Left lung (tissue), 10 donors: Measurements from ENCODE around the gene ZNF776. TPM values are rescaled to one million over a fixed set of nuclear protein-coding genes. Genes with fewer than 3 reads are reported as not detected.

ENCODE experiments used
- ATAC-seq: fragments of 200-7000 bp; cut with Tn5 transposase; one replicate; pipeline ENCODE4 v1.9.1; 2020; ENCODE audit warnings: moderate library complexity
- DNase-seq, 4 donors: peaks; one replicate each; pipeline ENCODE4 v3.0.0-alpha.2; 2013 to 2020
- H3K27ac ChIP-seq, 2 donors: fragments of 200-600 bp; sonication (generic) in 1 of 2; one replicate each; pipeline versions ENCODE4 v1.5.0 to v1.8.0; 2020 to 2021
- H3K27me3 ChIP-seq, 2 donors: fragments of 200-600 bp; sonication (generic) in 1 of 2; one replicate each; pipeline versions ENCODE4 v1.5.0 to v1.8.0; 2020 to 2021
- H3K36me3 ChIP-seq, 2 donors: fragments of 200-600 bp; sonication (generic) in 1 of 2; one replicate each; pipeline versions ENCODE4 v1.5.0 to v1.8.0; 2020 to 2021
- H3K4me1 ChIP-seq, 2 donors: fragments of 200-600 bp; one replicate each; pipeline ENCODE4 v1.8.0; 2021
- H3K4me3 ChIP-seq, 2 donors: fragments of 200-600 bp; sonication (generic) in 1 of 2; one replicate each; pipeline versions ENCODE4 v1.5.0 to v1.8.0; 2020 to 2021; ENCODE audit warnings: mild to moderate bottlenecking in 1 of 2
- H3K9me3 ChIP-seq, 2 donors: fragments of 200-600 bp; sonication (generic) in 1 of 2; one replicate each; pipeline versions ENCODE4 v1.5.0 to v1.8.0; 2020 to 2021
- intact Hi-C, 2 donors: fragments of 100-400 bp; cut with DNase I; formaldehyde crosslinking; loops; one replicate each; pipeline versions ENCODE4 v1.11.2 to v1.14.2; 2022
- polyA plus RNA-seq, 6 donors: library from polyadenylated mRNA; unstranded; fragments of 120-200 nt; gene quantifications; one replicate each; pipeline ENCODE4 v1.2.1, GENCODE V29; 2013; ENCODE audit not compliant: insufficient read length in 6 of 6
- total RNA-seq, 2 donors: library from RNA; stranded (reverse); fragmentation: NEBNext Ultra II Directional; extraction: Animal tissue kit (Norgen Biotek cat#: 25700); gene quantifications; one replicate each; pipeline ENCODE4 v1.2.1, GENCODE V29; 2021
- TF ChIP-seq, protein P1 (sequence below), 2 donors: fragments of 200-600 bp; sonication (generic) in 1 of 2; IDR thresholded peaks; one replicate each; pipeline versions ENCODE4 v1.5.0 to v1.8.0; 2021; ENCODE audit warnings: antibody characterized with exemption in 2 of 2
- donor health status: DM: no; HTN: yes; CAD: no.
- donor health status: DM: no; HTN: no; CAD: no.

Gene ZNF776
- total and polyA plus RNA-seq, 8 donors = 10.2 to 45.8 (median 38.4) TPM

DNA sequence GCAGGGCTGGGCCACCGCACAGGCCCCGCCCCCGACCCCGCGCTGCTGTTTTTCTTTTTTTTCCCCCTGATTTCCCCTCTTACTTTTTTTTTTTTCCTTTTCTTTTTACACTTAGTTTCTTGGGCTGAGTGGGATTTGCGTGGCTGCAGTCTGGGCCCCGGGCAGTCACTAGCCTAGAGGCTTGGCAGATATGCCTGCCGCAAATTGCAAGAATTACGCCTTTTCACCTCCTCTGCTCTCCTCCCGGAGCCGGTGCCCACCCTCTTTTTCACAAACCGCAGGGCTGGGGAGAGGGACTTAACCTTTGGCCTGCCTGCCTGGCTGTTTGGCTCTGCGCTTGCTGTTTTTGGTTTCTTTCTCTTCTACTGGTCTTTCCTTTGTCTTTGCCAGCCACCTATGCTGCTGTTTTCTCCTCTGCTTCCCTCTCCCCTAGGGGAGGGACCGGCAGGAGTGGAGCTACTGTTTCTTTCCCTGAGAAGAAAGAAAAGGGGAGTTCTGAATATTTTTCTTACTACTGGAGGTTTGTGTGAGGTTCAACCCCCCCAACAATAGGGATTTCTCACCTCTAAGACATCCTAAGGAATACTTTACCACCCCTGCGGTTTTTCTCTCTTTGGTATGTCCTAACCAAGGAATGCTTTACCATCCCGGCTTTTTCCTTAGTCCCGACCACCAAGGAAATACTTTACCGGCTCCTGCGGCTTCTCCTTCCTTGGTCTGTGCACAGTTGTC, 57.1 kb downstream of the ZNF776 start:
- Histone ChIP-seq H3K9me3 (no peaks in the 10 kb centered on the region), H3K4me1 (peaks cover 12 to 61% of the 10 kb centered on the region in 2 donors), H3K27me3 (no peaks in the 10 kb centered on the region), H3K27ac (peak overlapping the region; percentile 83 to 87), H3K4me3 (peak overlapping the region; percentile 37 to 45), H3K36me3 (peaks cover 0 to 21% of the 10 kb centered on the region in 2 donors)
- intact Hi-C loops = no loop called here
- ATAC-seq (peak; percentile 62), DNase-seq (peak in 2 of 4 donors; percentile 47 to 61)
- TF ChIP-seq, protein P1, sequence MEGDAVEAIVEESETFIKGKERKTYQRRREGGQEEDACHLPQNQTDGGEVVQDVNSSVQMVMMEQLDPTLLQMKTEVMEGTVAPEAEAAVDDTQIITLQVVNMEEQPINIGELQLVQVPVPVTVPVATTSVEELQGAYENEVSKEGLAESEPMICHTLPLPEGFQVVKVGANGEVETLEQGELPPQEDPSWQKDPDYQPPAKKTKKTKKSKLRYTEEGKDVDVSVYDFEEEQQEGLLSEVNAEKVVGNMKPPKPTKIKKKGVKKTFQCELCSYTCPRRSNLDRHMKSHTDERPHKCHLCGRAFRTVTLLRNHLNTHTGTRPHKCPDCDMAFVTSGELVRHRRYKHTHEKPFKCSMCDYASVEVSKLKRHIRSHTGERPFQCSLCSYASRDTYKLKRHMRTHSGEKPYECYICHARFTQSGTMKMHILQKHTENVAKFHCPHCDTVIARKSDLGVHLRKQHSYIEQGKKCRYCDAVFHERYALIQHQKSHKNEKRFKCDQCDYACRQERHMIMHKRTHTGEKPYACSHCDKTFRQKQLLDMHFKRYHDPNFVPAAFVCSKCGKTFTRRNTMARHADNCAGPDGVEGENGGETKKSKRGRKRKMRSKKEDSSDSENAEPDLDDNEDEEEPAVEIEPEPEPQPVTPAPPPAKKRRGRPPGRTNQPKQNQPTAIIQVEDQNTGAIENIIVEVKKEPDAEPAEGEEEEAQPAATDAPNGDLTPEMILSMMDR (IDR thresholded peaks at IDR 0.05) = no peak

DNA sequence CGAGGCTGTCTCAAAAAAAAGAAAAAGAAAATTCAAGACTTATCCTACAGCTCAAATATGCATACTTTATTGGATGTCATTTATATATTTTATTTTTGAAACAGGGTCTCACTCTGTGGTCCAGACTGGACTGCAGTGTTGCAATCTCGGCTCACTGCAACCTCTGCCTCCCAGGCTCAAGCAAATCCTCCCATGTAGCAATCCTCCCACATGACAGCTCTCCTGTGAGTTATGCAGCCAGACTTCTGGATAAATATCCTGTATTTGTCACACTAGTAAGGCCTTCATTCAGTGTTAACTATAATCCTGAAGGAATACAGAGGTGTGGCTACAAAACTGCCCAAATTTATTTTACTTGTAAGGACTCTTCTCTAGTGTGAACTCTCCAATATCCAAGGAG, 60.9 kb downstream of the ZNF776 start:
- TF ChIP-seq, protein P1 (IDR thresholded peaks at IDR 0.05) = no peak
- DNase-seq = no peak
- no peaks in the 10 kb centered on the region for H3K27me3 ChIP-seq
- no peaks in the 10 kb centered on the region for H3K9me3 ChIP-seq
- no peak overlapping the region for H3K27ac ChIP-seq
- H3K36me3 ChIP-seq = peaks cover 0 to 46% of the 10 kb centered on the region in 2 donors
- peaks cover 13 to 52% of the 10 kb centered on the region in 2 donors for H3K4me1 ChIP-seq
- no peak overlapping the region for H3K4me3 ChIP-seq
- no peak for ATAC-seq
- intact Hi-C loops = no loop called here

Other genes starting within 250 kb of the ZNF776 start
- gene ZNF773, start 246.9 kb upstream of the ZNF776 start, total RNA-seq = 1 to 10 TPM; 6.4 to 7.2 TPM
- 10 to 100 TPM; 14.3 to 16.2 (median 15.2) TPM for gene ZNF773, start 246.9 kb upstream of the ZNF776 start, polyA plus RNA-seq
- gene ZNF549, start 219.5 kb upstream of the ZNF776 start, total RNA-seq = 1 to 10 TPM; 4.9 to 5.8 TPM
- 10 to 100 TPM; 17.3 to 19.9 (median 18.4) TPM for gene ZNF549, start 219.5 kb upstream of the ZNF776 start, polyA plus RNA-seq
- 1 to 10 TPM; 7.4 to 7.6 TPM for gene ZNF550, start 187.0 kb upstream of the ZNF776 start, total RNA-seq
- gene ZNF550, start 187.0 kb upstream of the ZNF776 start, polyA plus RNA-seq = 10 to 100 TPM; 18.7 to 29.9 (median 23.2) TPM
- gene ZNF416, start 167.9 kb upstream of the ZNF776 start, total RNA-seq = 1 to 10 TPM; 4.5 TPM
- 1 to 10 TPM; 7.3 to 9.4 (median 7.7) TPM for gene ZNF416, start 167.9 kb upstream of the ZNF776 start, polyA plus RNA-seq
- gene ZIK1, start 162.7 kb upstream of the ZNF776 start, total RNA-seq = 1 to 10 TPM; 4.4 to 4.7 TPM
- gene ZIK1, start 162.7 kb upstream of the ZNF776 start, polyA plus RNA-seq = 10 to 100 TPM; 15.0 to 23.4 (median 18.4) TPM
- 1 to 10 TPM; 2.3 to 3.6 TPM for gene ZNF530, start 146.9 kb upstream of the ZNF776 start, total RNA-seq
- 1 to 10 TPM; 5.8 to 7.6 (median 7.0) TPM for gene ZNF530, start 146.9 kb upstream of the ZNF776 start, polyA plus RNA-seq
- 10 to 100 TPM; 14.7 to 16.8 TPM for gene ZNF134, start 132.6 kb upstream of the ZNF776 start, total RNA-seq
- gene ZNF134, start 132.6 kb upstream of the ZNF776 start, polyA plus RNA-seq = 10 to 100 TPM; 24.9 to 27.7 (median 26.3) TPM
- gene ZNF211, start 113.6 kb upstream of the ZNF776 start, total RNA-seq = 10 to 100 TPM; 12.5 to 15.8 TPM
- gene ZNF211, start 113.6 kb upstream of the ZNF776 start, polyA plus RNA-seq = 10 to 100 TPM; 37.0 to 49.4 (median 40.9) TPM
- under 1 TPM in 1 of 2 donors, not detected in 1; 0.21 TPM for gene ZSCAN4, start 77.9 kb upstream of the ZNF776 start, total RNA-seq
- under 1 TPM; 0.08 to 0.23 (median 0.17) TPM for gene ZSCAN4, start 77.9 kb upstream of the ZNF776 start, polyA plus RNA-seq
- gene ZNF551, start 64.8 kb upstream of the ZNF776 start, total RNA-seq = 1 to 10 TPM; 6.0 to 7.1 TPM
- gene ZNF551, start 64.8 kb upstream of the ZNF776 start, polyA plus RNA-seq = 10 to 100 TPM; 15.9 to 19.9 (median 18.5) TPM
- 1 to 10 TPM; 7.0 to 8.3 TPM for gene ZNF154, start 37.6 kb upstream of the ZNF776 start, total RNA-seq
- gene ZNF154, start 37.6 kb upstream of the ZNF776 start, polyA plus RNA-seq = 10 to 100 TPM; 40.2 to 49.0 (median 43.2) TPM
- gene ZNF671, start 19.2 kb upstream of the ZNF776 start, total RNA-seq = 1 to 10 TPM; 7.3 to 9.6 TPM
- 10 to 100 TPM; 20.1 to 26.4 (median 24.6) TPM for gene ZNF671, start 19.2 kb upstream of the ZNF776 start, polyA plus RNA-seq
- 10 to 100 TPM; 13.2 to 15.3 TPM for gene ZNF586, start 22.9 kb downstream of the ZNF776 start, total RNA-seq
- gene ZNF586, start 22.9 kb downstream of the ZNF776 start, polyA plus RNA-seq = 10 to 100 TPM; 28.7 to 38.1 (median 31.1) TPM
- gene ZNF552, start 68.1 kb downstream of the ZNF776 start, total RNA-seq = 10 to 100 TPM; 11.2 to 15.7 TPM
- gene ZNF552, start 68.1 kb downstream of the ZNF776 start, polyA plus RNA-seq = 10 to 100 TPM; 15.2 to 21.4 (median 17.4) TPM
- gene ZNF587B, start 83.5 kb downstream of the ZNF776 start, total RNA-seq = 10 to 100 TPM; 12.9 to 20.1 TPM
- gene ZNF587B, start 83.5 kb downstream of the ZNF776 start, polyA plus RNA-seq = 10 to 100 TPM; 12.1 to 17.3 (median 14.1) TPM
- 10 to 100 TPM; 31.4 to 34.0 TPM for gene ZNF587, start 103.0 kb downstream of the ZNF776 start, total RNA-seq
- 10 to 100 TPM; 33.6 to 38.8 (median 36.4) TPM for gene ZNF587, start 103.0 kb downstream of the ZNF776 start, polyA plus RNA-seq
- gene ZNF814, start 142.2 kb downstream of the ZNF776 start, total RNA-seq = 10 to 100 TPM; 10.7 to 21.0 TPM
- gene ZNF814, start 142.2 kb downstream of the ZNF776 start, polyA plus RNA-seq = 10 to 100 TPM; 52.7 to 71.2 (median 65.2) TPM
- gene ZNF417, start 169.8 kb downstream of the ZNF776 start, total RNA-seq = 10 to 100 TPM; 15.8 to 20.7 TPM
- gene ZNF417, start 169.8 kb downstream of the ZNF776 start, polyA plus RNA-seq = 10 to 100 TPM; 35.8 to 47.8 (median 42.0) TPM
- 1 to 10 TPM; 8.0 to 9.4 TPM for gene ZNF418, start 188.6 kb downstream of the ZNF776 start, total RNA-seq
- gene ZNF418, start 188.6 kb downstream of the ZNF776 start, polyA plus RNA-seq = 10 to 100 TPM; 27.6 to 43.6 (median 37.0) TPM
- 1 to 10 TPM; 3.9 to 4.2 TPM for gene ZNF256, start 200.9 kb downstream of the ZNF776 start, total RNA-seq
- gene ZNF256, start 200.9 kb downstream of the ZNF776 start, polyA plus RNA-seq = 10 to 100 TPM in 5 of 6 donors, 1 to 10 TPM in 1; 8.5 to 12.1 (median 10.6) TPM
- gene C19orf18, start 227.7 kb downstream of the ZNF776 start, total RNA-seq = 1 to 10 TPM in 1 of 2 donors, under 1 TPM in 1; 0.55 to 1.6 TPM
- gene C19orf18, start 227.7 kb downstream of the ZNF776 start, polyA plus RNA-seq = 1 to 10 TPM; 2.3 to 5.7 (median 3.9) TPM